ENCODE results near the gene COL5A2.

COL5A2 gene

GRCh38 chr2:189179570-189179950 lies at the start of gene COL5A2:
Gene COL5A2 (minus strand): TSS chr2:189179761. CDS start chr2:189179604, 157 bp downstream.
- Histone ChIP-seq H3K9me3 (ENCODE audit: control insufficient read depth in 1 of 2, low read length in 2 of 2) (no peaks in the 10 kb centered on the region), H3K36me3 (ENCODE audit: control insufficient read depth in 1 of 2, insufficient read depth in 2 of 2, low read length in 2 of 2) (no peaks in the 10 kb centered on the region), H3K9ac (ENCODE audit: low read depth in 1 of 2, low read length in 2 of 2) (peak within 1 kb of the TSS; percentile 15 to 53), H3K27ac (ENCODE audit: low read depth, low read length) (peak within 1 kb of the TSS; percentile 11), H3K4me3 (ENCODE audit: low read depth in 1 of 2, low read length in 2 of 2) (peak within 1 kb of the TSS; percentile 65), H3K27me3 (ENCODE audit: control insufficient read depth in 1 of 2, insufficient read depth in 2 of 2, low read length in 2 of 2) (peaks cover 0 to 4% of the 10 kb centered on the region in 2 donors), H3K4me1 (ENCODE audit: control insufficient read depth in 1 of 2, insufficient read depth in 2 of 2, low read length in 2 of 2) (peaks cover 0 to 6% of the 10 kb centered on the region in 2 donors)

GRCh38 chr2:189226017-189226416 lies 46.5 kb upstream of the COL5A2 start:
- no peaks in the 10 kb centered on the region for H3K27me3 ChIP-seq (ENCODE audit: control insufficient read depth in 1 of 2, insufficient read depth in 2 of 2, low read length in 2 of 2)
- H3K9ac ChIP-seq (ENCODE audit: low read depth in 1 of 2, low read length in 2 of 2): no peak overlapping the region
- H3K9me3 ChIP-seq (ENCODE audit: control insufficient read depth in 1 of 2, low read length in 2 of 2): no peaks in the 10 kb centered on the region
- no peak overlapping the region for H3K27ac ChIP-seq (ENCODE audit: low read depth, low read length)
- H3K36me3 ChIP-seq (ENCODE audit: control insufficient read depth in 1 of 2, insufficient read depth in 2 of 2, low read length in 2 of 2): no peaks in the 10 kb centered on the region
- no peak overlapping the region for H3K4me3 ChIP-seq (ENCODE audit: low read depth in 1 of 2, low read length in 2 of 2)
- peaks cover 0 to 10% of the 10 kb centered on the region in 2 donors for H3K4me1 ChIP-seq (ENCODE audit: control insufficient read depth in 1 of 2, insufficient read depth in 2 of 2, low read length in 2 of 2)

DNA sequence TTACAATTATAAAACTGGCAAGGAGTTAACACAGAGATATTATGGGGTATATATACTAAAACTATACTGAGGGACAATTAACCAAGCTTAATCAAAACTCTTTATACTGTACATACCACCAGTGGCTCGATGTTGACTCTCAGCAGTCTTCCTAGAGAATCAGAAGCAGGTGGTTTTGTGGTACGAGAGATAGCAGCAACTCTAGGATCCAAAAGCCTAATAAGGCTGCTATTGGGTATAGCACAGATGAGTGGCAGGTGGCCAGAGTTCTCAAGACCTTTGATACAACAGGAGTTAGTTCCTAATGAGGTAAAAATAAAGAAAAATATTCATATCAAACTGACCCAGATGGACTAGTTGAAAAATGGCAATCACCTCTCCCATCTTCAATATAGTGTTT lies 45.5 kb upstream of the COL5A2 start:
- Histone ChIP-seq H3K27me3 (ENCODE audit: control insufficient read depth in 1 of 2, insufficient read depth in 2 of 2, low read length in 2 of 2) (no peaks in the 10 kb centered on the region), H3K4me3 (ENCODE audit: low read depth in 1 of 2, low read length in 2 of 2) (no peak overlapping the region), H3K27ac (ENCODE audit: low read depth, low read length) (no peak overlapping the region), H3K4me1 (ENCODE audit: control insufficient read depth in 1 of 2, insufficient read depth in 2 of 2, low read length in 2 of 2) (peaks cover 0 to 10% of the 10 kb centered on the region in 2 donors), H3K36me3 (ENCODE audit: control insufficient read depth in 1 of 2, insufficient read depth in 2 of 2, low read length in 2 of 2) (no peaks in the 10 kb centered on the region), H3K9me3 (ENCODE audit: control insufficient read depth in 1 of 2, low read length in 2 of 2) (no peaks in the 10 kb centered on the region), H3K9ac (ENCODE audit: low read depth in 1 of 2, low read length in 2 of 2) (no peak overlapping the region)

GRCh38 chr2:189222468-189223105 lies 43.0 kb upstream of the COL5A2 start:
- Histone ChIP-seq H3K36me3 (ENCODE audit: control insufficient read depth in 1 of 2, insufficient read depth in 2 of 2, low read length in 2 of 2) (no peaks in the 10 kb centered on the region), H3K4me3 (ENCODE audit: low read depth in 1 of 2, low read length in 2 of 2) (no peak overlapping the region), H3K27me3 (ENCODE audit: control insufficient read depth in 1 of 2, insufficient read depth in 2 of 2, low read length in 2 of 2) (no peaks in the 10 kb centered on the region), H3K9ac (ENCODE audit: low read depth in 1 of 2, low read length in 2 of 2) (no peak overlapping the region), H3K9me3 (ENCODE audit: control insufficient read depth in 1 of 2, low read length in 2 of 2) (no peaks in the 10 kb centered on the region), H3K27ac (ENCODE audit: low read depth, low read length) (no peak overlapping the region), H3K4me1 (ENCODE audit: control insufficient read depth in 1 of 2, insufficient read depth in 2 of 2, low read length in 2 of 2) (peaks cover 0 to 10% of the 10 kb centered on the region in 2 donors)

- no peaks in the 10 kb centered on the region for H3K9me3 ChIP-seq (ENCODE audit: control insufficient read depth in 1 of 2, low read length in 2 of 2)
- no peaks in the 10 kb centered on the region for H3K27me3 ChIP-seq (ENCODE audit: control insufficient read depth in 1 of 2, insufficient read depth in 2 of 2, low read length in 2 of 2)
- no peak overlapping the region for H3K9ac ChIP-seq (ENCODE audit: low read depth in 1 of 2, low read length in 2 of 2)
- no peaks in the 10 kb centered on the region for H3K36me3 ChIP-seq (ENCODE audit: control insufficient read depth in 1 of 2, insufficient read depth in 2 of 2, low read length in 2 of 2)
- peaks cover 0 to 10% of the 10 kb centered on the region in 2 donors for H3K4me1 ChIP-seq (ENCODE audit: control insufficient read depth in 1 of 2, insufficient read depth in 2 of 2, low read length in 2 of 2)
- no peak overlapping the region for H3K4me3 ChIP-seq (ENCODE audit: low read depth in 1 of 2, low read length in 2 of 2)
- H3K27ac ChIP-seq (ENCODE audit: low read depth, low read length): no peak overlapping the region
These were observed 42.4 kb upstream of the COL5A2 start for GRCh38 chr2:189221811-189222467.

DNA sequence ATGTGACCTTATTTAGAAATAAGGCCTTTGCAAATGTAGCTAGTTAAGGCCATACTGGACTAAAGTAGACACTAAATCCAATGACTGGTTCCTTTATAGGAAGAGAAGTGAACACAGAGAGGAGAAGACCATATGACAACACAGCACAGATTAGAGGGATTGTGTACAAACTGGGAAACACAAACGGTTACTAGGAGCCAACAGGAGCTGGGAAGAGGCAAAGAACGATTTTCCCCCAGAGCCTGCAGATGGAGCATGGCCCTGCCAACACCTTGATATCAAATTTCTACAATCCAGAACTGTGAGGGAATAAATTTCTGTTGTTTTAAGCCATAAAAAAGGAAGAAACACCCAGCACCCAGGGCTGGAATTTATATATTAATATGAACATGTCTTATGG lies 38.7 kb upstream of the COL5A2 start:
- Histone ChIP-seq H3K27me3 (ENCODE audit: control insufficient read depth in 1 of 2, insufficient read depth in 2 of 2, low read length in 2 of 2) (no peaks in the 10 kb centered on the region), H3K36me3 (ENCODE audit: control insufficient read depth in 1 of 2, insufficient read depth in 2 of 2, low read length in 2 of 2) (no peaks in the 10 kb centered on the region), H3K9ac (ENCODE audit: low read depth in 1 of 2, low read length in 2 of 2) (no peak overlapping the region), H3K4me3 (ENCODE audit: low read depth in 1 of 2, low read length in 2 of 2) (no peak overlapping the region), H3K27ac (ENCODE audit: low read depth, low read length) (no peak overlapping the region), H3K4me1 (ENCODE audit: control insufficient read depth in 1 of 2, insufficient read depth in 2 of 2, low read length in 2 of 2) (peaks cover 0 to 10% of the 10 kb centered on the region in 2 donors), H3K9me3 (ENCODE audit: control insufficient read depth in 1 of 2, low read length in 2 of 2) (no peaks in the 10 kb centered on the region)

- no peaks in the 10 kb centered on the region for H3K9me3 ChIP-seq (ENCODE audit: control insufficient read depth in 1 of 2, low read length in 2 of 2)
- H3K9ac ChIP-seq (ENCODE audit: low read depth in 1 of 2, low read length in 2 of 2): no peak overlapping the region
- H3K27ac ChIP-seq (ENCODE audit: low read depth, low read length): no peak overlapping the region
- no peak overlapping the region for H3K4me3 ChIP-seq (ENCODE audit: low read depth in 1 of 2, low read length in 2 of 2)
- H3K36me3 ChIP-seq (ENCODE audit: control insufficient read depth in 1 of 2, insufficient read depth in 2 of 2, low read length in 2 of 2): no peaks in the 10 kb centered on the region
- H3K4me1 ChIP-seq (ENCODE audit: control insufficient read depth in 1 of 2, insufficient read depth in 2 of 2, low read length in 2 of 2): peaks cover 0 to 10% of the 10 kb centered on the region in 2 donors
- H3K27me3 ChIP-seq (ENCODE audit: control insufficient read depth in 1 of 2, insufficient read depth in 2 of 2, low read length in 2 of 2): no peaks in the 10 kb centered on the region
These were observed 38.0 kb upstream of the COL5A2 start for GRCh38 chr2:189217541-189217940.

GRCh38 chr2:189217051-189217450 lies 37.5 kb upstream of the COL5A2 start:
- peaks cover 0 to 6% of the 10 kb centered on the region in 2 donors for H3K4me1 ChIP-seq (ENCODE audit: control insufficient read depth in 1 of 2, insufficient read depth in 2 of 2, low read length in 2 of 2)
- no peak overlapping the region for H3K27ac ChIP-seq (ENCODE audit: low read depth, low read length)
- no peaks in the 10 kb centered on the region for H3K36me3 ChIP-seq (ENCODE audit: control insufficient read depth in 1 of 2, insufficient read depth in 2 of 2, low read length in 2 of 2)
- H3K27me3 ChIP-seq (ENCODE audit: control insufficient read depth in 1 of 2, insufficient read depth in 2 of 2, low read length in 2 of 2): no peaks in the 10 kb centered on the region
- H3K9me3 ChIP-seq (ENCODE audit: control insufficient read depth in 1 of 2, low read length in 2 of 2): no peaks in the 10 kb centered on the region
- no peak overlapping the region for H3K9ac ChIP-seq (ENCODE audit: low read depth in 1 of 2, low read length in 2 of 2)
- no peak overlapping the region for H3K4me3 ChIP-seq (ENCODE audit: low read depth in 1 of 2, low read length in 2 of 2)

DNA sequence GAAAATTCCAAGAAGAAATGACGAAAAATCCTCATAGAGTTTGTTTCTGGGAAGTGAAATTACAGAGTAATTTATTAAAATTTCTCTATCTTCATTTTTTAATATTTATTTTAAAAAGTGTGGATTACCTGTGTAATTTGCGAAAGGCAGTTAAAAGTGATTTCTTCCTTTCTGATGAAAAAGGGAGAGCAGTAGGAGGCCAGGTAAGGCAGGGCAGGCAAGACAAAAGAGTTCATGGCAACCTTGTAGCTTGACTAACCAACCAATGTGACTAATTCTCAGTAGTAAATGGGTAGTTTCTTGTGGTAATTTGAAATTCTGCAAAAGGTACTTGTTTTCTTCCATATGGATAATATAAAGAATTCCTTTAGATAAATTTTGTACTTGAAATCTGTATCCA lies 34.9 kb upstream of the COL5A2 start:
- Histone ChIP-seq H3K27ac (ENCODE audit: low read depth, low read length) (no peak overlapping the region), H3K27me3 (ENCODE audit: control insufficient read depth in 1 of 2, insufficient read depth in 2 of 2, low read length in 2 of 2) (no peaks in the 10 kb centered on the region), H3K9me3 (ENCODE audit: control insufficient read depth in 1 of 2, low read length in 2 of 2) (no peaks in the 10 kb centered on the region), H3K4me3 (ENCODE audit: low read depth in 1 of 2, low read length in 2 of 2) (no peak overlapping the region), H3K9ac (ENCODE audit: low read depth in 1 of 2, low read length in 2 of 2) (no peak overlapping the region), H3K36me3 (ENCODE audit: control insufficient read depth in 1 of 2, insufficient read depth in 2 of 2, low read length in 2 of 2) (no peaks in the 10 kb centered on the region), H3K4me1 (ENCODE audit: control insufficient read depth in 1 of 2, insufficient read depth in 2 of 2, low read length in 2 of 2) (no peaks in the 10 kb centered on the region)

DNA sequence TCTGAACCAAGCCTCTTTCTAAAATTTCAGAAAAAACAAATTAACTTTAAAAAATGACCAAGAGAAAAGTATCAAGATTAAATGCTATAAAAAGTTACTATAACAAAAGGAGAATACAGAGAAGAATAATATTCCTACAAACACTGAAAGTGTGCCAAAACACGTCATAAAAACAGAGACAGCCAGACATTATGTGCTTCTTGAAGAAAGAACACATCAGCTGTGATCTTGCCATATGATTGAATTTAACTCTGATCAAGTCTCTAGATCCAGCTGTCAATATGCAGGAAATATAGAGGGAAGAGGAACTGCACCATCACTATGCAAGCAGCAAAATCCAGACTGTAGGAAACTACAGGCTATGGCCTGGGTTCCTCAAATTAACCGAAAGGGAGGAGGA lies 33.7 kb upstream of the COL5A2 start:
- Histone ChIP-seq H3K27ac (ENCODE audit: low read depth, low read length) (no peak overlapping the region), H3K4me3 (ENCODE audit: low read depth in 1 of 2, low read length in 2 of 2) (no peak overlapping the region), H3K27me3 (ENCODE audit: control insufficient read depth in 1 of 2, insufficient read depth in 2 of 2, low read length in 2 of 2) (no peaks in the 10 kb centered on the region), H3K9me3 (ENCODE audit: control insufficient read depth in 1 of 2, low read length in 2 of 2) (no peaks in the 10 kb centered on the region), H3K4me1 (ENCODE audit: control insufficient read depth in 1 of 2, insufficient read depth in 2 of 2, low read length in 2 of 2) (no peaks in the 10 kb centered on the region), H3K36me3 (ENCODE audit: control insufficient read depth in 1 of 2, insufficient read depth in 2 of 2, low read length in 2 of 2) (no peaks in the 10 kb centered on the region), H3K9ac (ENCODE audit: low read depth in 1 of 2, low read length in 2 of 2) (no peak overlapping the region)

Data from duodenal mucosa (tissue), 2 donors.